Transverse colon (tissue), 3 donors: ENCODE measurements around the gene CLP1.

Experiments
- POLR2A ChIP-seq: fragments of 450-650 bp; IDR thresholded peaks from one replicate; pipeline ENCODE4 v1.6.1; 2016; ENCODE audit warnings: antibody characterized with exemption, mild to moderate bottlenecking, moderate library complexity
- TF ChIP-seq, protein P1 (sequence below), 5 experiments: fragments of 200-600 bp in 3 of 5; fragments of 450-650 bp in 2 of 5; sonication (generic) in 3 of 5; IDR thresholded peaks; 1 replicate in 2 of 5; 2 replicates in 3 of 5; pipeline ENCODE4 v1.5.1; 2016 to 2017; ENCODE audit warnings: antibody characterized with exemption in 5 of 5, inconsistent platforms in 3 of 5, mild to moderate bottlenecking in 2 of 5, moderate library complexity in 1 of 5

DNA sequence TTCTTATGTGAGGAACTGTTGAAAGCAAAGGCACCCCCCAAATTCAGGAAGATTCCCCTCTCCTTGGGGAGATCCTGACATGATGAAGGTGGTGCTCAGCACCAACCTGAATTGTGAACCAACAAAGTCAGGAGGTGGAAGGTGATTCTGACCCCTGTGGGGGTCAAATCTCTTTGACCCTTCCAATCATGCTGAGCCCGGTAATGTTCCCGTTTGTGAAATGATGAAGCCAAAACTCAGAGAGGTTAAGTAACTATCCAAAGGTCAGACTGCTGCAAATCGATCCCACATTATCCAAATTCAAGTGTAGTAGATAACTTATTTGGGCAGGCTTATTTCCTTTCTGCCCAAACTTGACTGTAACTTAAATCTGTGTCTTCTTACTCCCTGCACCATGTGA is 41.0 kb upstream of the CLP1 start:
- TF ChIP-seq, protein P1, sequence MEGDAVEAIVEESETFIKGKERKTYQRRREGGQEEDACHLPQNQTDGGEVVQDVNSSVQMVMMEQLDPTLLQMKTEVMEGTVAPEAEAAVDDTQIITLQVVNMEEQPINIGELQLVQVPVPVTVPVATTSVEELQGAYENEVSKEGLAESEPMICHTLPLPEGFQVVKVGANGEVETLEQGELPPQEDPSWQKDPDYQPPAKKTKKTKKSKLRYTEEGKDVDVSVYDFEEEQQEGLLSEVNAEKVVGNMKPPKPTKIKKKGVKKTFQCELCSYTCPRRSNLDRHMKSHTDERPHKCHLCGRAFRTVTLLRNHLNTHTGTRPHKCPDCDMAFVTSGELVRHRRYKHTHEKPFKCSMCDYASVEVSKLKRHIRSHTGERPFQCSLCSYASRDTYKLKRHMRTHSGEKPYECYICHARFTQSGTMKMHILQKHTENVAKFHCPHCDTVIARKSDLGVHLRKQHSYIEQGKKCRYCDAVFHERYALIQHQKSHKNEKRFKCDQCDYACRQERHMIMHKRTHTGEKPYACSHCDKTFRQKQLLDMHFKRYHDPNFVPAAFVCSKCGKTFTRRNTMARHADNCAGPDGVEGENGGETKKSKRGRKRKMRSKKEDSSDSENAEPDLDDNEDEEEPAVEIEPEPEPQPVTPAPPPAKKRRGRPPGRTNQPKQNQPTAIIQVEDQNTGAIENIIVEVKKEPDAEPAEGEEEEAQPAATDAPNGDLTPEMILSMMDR (IDR thresholded peaks at IDR 0.05): no peak
- no peak for TF ChIP-seq POLR2A
